Activated naive CD8-positive, alpha-beta T cell (primary cell): ENCODE results near the gene SGO1.
"Not testable (repeated sequence)": the region's sequence is repeated elsewhere in the genome, so short reads cannot be mapped to it uniquely, and the experiment has no call there.

Experiments used
- H3K27ac Mint-ChIP-seq: one replicate; pipeline ENCODE4 v1.8.0; 2021; ENCODE audit warnings: mixed read lengths
- H3K27me3 Mint-ChIP-seq: one replicate; pipeline ENCODE4 v1.8.0; 2021; ENCODE audit warnings: mixed read lengths
- H3K36me3 Mint-ChIP-seq: one replicate; pipeline ENCODE4 v1.8.0; 2021; ENCODE audit warnings: mixed read lengths
- H3K4me1 Mint-ChIP-seq: one replicate; pipeline ENCODE4 v1.8.0; 2021; ENCODE audit warnings: low read depth, mixed read lengths
- H3K4me3 Mint-ChIP-seq: one replicate; pipeline ENCODE4 v1.8.0; 2021; ENCODE audit warnings: mild to moderate bottlenecking, mixed read lengths
- H3K9me3 Mint-ChIP-seq: one replicate; pipeline ENCODE4 v1.8.0; 2021; ENCODE audit warnings: low read depth, mixed read lengths

The SGO1 gene

DNA sequence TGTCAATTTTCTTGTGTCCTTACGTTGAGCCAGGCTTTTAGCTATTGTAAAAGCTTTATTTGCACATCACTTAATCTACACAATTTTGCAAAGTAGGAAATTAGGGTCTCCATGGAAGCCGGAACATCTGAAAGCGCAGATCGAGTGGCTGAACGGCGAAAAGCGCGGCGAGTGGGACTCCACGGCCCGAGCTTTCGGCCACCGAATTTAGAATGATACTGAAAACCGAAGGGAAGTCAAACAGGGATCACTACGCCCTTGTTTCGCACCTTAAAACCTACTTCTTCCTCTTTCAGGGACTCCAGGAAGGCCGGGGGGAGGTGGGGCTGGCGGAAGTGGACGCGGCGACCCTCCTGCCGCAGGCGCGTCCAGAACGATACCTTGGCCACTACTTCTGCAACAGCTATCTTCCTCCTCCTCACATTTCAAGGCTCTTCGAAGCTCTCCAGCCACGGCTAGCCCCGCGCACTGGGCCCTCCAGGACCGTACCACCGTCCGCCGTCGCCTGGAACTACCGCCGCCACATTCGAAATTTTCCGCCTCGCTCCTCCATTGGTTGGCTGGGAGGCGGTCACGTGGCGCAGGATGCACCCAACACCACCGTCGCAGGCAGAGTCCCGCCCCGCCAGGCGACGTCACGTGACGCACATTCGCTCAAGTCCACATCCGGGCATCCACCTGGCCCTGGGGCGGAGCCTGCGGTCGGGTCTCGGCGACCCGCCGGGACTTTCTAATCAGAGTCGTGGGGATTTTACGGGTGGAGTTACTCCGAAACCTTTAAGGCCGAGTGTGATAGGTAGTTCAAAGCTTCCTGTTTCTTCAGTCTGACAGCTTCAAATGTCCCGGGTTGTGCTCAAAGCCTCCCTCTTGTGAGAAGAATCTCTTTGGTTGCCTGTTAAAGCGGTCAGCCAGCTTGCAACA lies at the start of gene SGO1:
Gene SGO1, minus strand, starts transcription at position 528 of the 921 bp plus-strand sequence. CDS start 2,179 bp downstream, outside the sequence.
- no peak within 1 kb of the TSS for H3K4me3 Mint-ChIP-seq
- no peaks in the 10 kb centered on the region for H3K27me3 Mint-ChIP-seq
- H3K9me3 Mint-ChIP-seq: no peaks in the 10 kb centered on the region
- no peaks in the 10 kb centered on the region for H3K4me1 Mint-ChIP-seq
- no peaks in the 10 kb centered on the region for H3K36me3 Mint-ChIP-seq
- no peak within 1 kb of the TSS for H3K27ac Mint-ChIP-seq

DNA sequence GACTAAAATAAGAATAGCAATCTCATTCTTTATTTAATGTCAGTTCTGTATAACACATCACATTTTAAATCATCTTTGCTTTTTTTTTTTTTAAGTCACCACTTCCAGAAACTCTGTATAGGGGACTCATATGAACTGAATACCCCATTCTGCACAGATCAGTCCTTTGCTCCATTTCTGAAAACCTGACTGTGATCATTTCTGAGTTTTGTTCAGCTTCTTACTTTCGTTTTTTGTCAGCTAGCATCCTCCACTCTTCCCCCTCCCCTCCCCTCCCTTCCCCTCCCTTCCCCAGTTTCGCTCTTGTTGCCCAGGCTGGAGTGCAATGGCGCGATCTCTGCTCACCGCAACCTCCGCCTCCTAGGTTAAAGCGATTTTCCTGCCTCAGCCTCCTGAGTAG lies 49.8 kb upstream of the SGO1 start:
- Mint-ChIP-seq H3K27ac (no peak overlapping the region), H3K27me3 (no peaks in the 10 kb centered on the region), H3K4me1 (no peaks in the 10 kb centered on the region), H3K4me3 (no peak overlapping the region), H3K36me3 (peaks cover 3% of the 10 kb centered on the region), H3K9me3 (peaks cover 3% of the 10 kb centered on the region)

- H3K36me3 Mint-ChIP-seq: peaks cover 6% of the 10 kb centered on the region
- no peaks in the 10 kb centered on the region for H3K4me1 Mint-ChIP-seq
- no peaks in the 10 kb centered on the region for H3K27me3 Mint-ChIP-seq
- H3K4me3 Mint-ChIP-seq: no peak overlapping the region
- H3K9me3 Mint-ChIP-seq: peaks cover 3% of the 10 kb centered on the region
- H3K27ac Mint-ChIP-seq: no peak overlapping the region
Observed at GRCh38 chr3:20232906-20233780, 47.1 kb upstream of the SGO1 start.

DNA sequence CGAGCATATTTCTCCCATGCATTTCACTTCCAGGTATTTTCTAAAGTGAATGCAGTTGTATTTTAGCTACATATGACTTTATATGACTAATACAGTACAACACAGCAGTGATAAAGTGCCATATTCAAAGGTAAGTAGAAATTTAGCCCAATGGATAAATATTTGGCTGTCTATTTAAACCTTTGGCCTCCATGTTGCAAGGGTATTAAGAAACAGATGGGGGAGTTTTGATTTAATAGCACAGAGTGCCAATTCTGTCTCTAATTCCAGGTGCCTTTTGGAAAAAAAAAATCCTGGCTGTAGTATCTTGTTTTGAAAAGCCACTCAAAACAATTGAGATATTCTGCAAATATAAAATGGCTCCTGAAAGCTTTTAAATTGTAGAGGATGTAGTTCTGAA lies 44.9 kb upstream of the SGO1 start:
- H3K27me3 Mint-ChIP-seq: no peaks in the 10 kb centered on the region
- no peaks in the 10 kb centered on the region for H3K9me3 Mint-ChIP-seq
- no peaks in the 10 kb centered on the region for H3K4me1 Mint-ChIP-seq
- H3K27ac Mint-ChIP-seq: no peak overlapping the region
- H3K36me3 Mint-ChIP-seq: peaks cover 3% of the 10 kb centered on the region
- no peak overlapping the region for H3K4me3 Mint-ChIP-seq

GRCh38 chr3:20225769-20226168 lies 39.8 kb upstream of the SGO1 start:
- peaks cover 7% of the 10 kb centered on the region for H3K36me3 Mint-ChIP-seq
- H3K4me3 Mint-ChIP-seq: no peak overlapping the region
- no peak overlapping the region for H3K27ac Mint-ChIP-seq
- H3K27me3 Mint-ChIP-seq: no peaks in the 10 kb centered on the region
- H3K4me1 Mint-ChIP-seq: no peaks in the 10 kb centered on the region
- H3K9me3 Mint-ChIP-seq: no peaks in the 10 kb centered on the region

- Mint-ChIP-seq H3K27me3 (no peaks in the 10 kb centered on the region), H3K4me3 (no peak overlapping the region), H3K36me3 (peaks cover 4% of the 10 kb centered on the region), H3K27ac (no peak overlapping the region), H3K9me3 (no peaks in the 10 kb centered on the region), H3K4me1 (no peaks in the 10 kb centered on the region)
Observed at GRCh38 chr3:20222274-20222673, 36.3 kb upstream of the SGO1 start.

GRCh38 chr3:20218215-20218614 lies 32.2 kb upstream of the SGO1 start:
- no peak overlapping the region for H3K27ac Mint-ChIP-seq
- no peaks in the 10 kb centered on the region for H3K9me3 Mint-ChIP-seq
- H3K4me1 Mint-ChIP-seq: no peaks in the 10 kb centered on the region
- peaks cover 8% of the 10 kb centered on the region for H3K36me3 Mint-ChIP-seq
- H3K4me3 Mint-ChIP-seq: no peak overlapping the region
- H3K27me3 Mint-ChIP-seq: no peaks in the 10 kb centered on the region

DNA sequence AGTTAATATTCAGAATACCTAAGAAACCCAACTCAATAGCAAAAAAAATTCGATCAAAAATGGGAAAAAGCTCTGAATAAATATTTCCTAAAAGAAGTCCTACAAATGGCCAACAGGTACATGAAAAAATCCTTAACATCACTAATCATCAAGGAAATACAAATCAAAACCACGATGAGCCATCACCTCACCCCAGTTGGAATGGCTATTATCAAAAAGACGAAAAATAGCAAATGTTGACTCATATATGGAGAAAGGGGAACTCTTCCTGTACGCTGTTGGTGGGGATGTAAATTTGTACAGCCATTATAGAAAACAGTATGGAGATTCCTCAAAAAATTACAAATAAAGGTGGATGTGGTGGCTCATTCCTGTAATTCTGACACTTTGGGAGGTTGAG lies 29.6 kb upstream of the SGO1 start:
- Mint-ChIP-seq H3K9me3 (no peaks in the 10 kb centered on the region), H3K4me1 (no peaks in the 10 kb centered on the region), H3K27me3 (no peaks in the 10 kb centered on the region), H3K27ac (no peak overlapping the region), H3K36me3 (peaks cover 4% of the 10 kb centered on the region), H3K4me3 (no peak overlapping the region)

DNA sequence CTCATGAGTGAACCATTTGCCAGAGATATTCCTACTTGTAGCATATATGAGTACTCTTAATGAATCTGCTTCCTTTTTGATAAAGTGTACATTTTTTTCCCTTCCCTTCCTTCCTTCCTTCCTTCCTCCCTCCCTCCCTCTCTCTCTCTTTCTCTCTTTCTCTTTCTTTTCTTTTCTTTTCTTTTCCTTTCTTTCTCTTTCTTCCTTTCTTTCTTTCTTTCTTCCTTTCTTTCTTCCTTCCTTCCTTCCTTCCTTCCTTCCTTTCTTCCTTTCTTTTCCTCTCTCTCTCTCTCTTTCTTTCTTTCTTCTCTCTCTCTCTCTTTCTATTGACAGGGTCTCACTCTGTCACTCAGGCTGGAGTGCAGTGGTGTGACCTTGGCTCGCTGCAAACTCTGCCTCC lies 27.5 kb upstream of the SGO1 start:
- not testable (repeated sequence) for H3K9me3 Mint-ChIP-seq, H3K27ac Mint-ChIP-seq, H3K4me3 Mint-ChIP-seq, H3K4me1 Mint-ChIP-seq, H3K36me3 Mint-ChIP-seq, H3K27me3 Mint-ChIP-seq

- H3K9me3 Mint-ChIP-seq, H3K4me1 Mint-ChIP-seq, H3K4me3 Mint-ChIP-seq, H3K27me3 Mint-ChIP-seq, H3K27ac Mint-ChIP-seq: not testable (repeated sequence)
- peaks cover 24% of the 10 kb centered on the region for H3K36me3 Mint-ChIP-seq
Observed at GRCh38 chr3:20207945-20208344, 21.9 kb upstream of the SGO1 start.

- H3K9me3 Mint-ChIP-seq: not testable (repeated sequence)
Observed at GRCh38 chr3:20205898-20206297, 19.9 kb upstream of the SGO1 start.

GRCh38 chr3:20201143-20201542 lies 15.1 kb upstream of the SGO1 start:
- H3K4me3 Mint-ChIP-seq: no peak overlapping the region
- H3K27me3 Mint-ChIP-seq: no peaks in the 10 kb centered on the region
- peaks cover 29% of the 10 kb centered on the region for H3K36me3 Mint-ChIP-seq
- peaks cover 4% of the 10 kb centered on the region for H3K9me3 Mint-ChIP-seq
- H3K27ac Mint-ChIP-seq: no peak overlapping the region
- peaks cover 12% of the 10 kb centered on the region for H3K4me1 Mint-ChIP-seq

More at GRCh38 chr3:20205898-20206297, 19.9 kb upstream of the SGO1 start:
- not testable (repeated sequence) for H3K27me3 Mint-ChIP-seq, H3K4me3 Mint-ChIP-seq, H3K27ac Mint-ChIP-seq, H3K4me1 Mint-ChIP-seq
- peaks cover 24% of the 10 kb centered on the region for H3K36me3 Mint-ChIP-seq

- H3K4me1 Mint-ChIP-seq: peaks cover 12% of the 10 kb centered on the region
- H3K27me3 Mint-ChIP-seq: no peaks in the 10 kb centered on the region
- no peak overlapping the region for H3K27ac Mint-ChIP-seq
- no peaks in the 10 kb centered on the region for H3K9me3 Mint-ChIP-seq
- peaks cover 22% of the 10 kb centered on the region for H3K36me3 Mint-ChIP-seq
- H3K4me3 Mint-ChIP-seq: peak overlapping the region; percentile 2
Observed at GRCh38 chr3:20197775-20198174, 11.8 kb upstream of the SGO1 start.

DNA sequence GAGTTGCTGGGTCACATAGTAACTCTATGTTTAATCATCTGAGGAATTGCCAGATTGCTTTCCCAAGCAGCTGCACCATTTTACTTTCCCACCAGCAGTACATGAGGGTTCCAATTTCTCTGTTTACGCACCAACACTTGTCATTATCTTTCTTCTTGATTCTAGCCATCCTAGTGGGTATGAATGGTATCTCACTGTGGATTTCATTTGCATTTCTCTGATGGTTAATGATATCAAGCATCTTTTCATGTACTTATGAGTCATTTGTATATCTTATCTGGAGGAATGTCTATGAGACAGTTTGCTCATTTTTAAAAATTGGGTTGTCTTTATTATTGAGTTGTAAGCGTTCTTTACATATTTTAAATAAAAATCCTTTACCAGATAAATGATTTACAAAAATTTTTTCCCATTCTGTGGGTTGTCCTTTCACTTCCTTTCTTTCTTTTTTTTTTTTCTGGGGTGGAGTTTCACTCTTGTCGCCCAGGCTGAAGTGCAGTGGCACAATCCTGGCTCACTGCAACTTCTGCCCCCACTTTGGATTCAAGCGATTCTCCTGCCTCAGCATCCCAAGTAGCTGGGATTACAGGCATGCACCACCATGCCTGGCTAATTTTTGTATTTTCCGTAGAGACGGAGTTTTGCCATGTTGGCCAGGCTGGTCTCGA lies 8.9 kb upstream of the SGO1 start:
- Mint-ChIP-seq H3K27me3 (no peaks in the 10 kb centered on the region), H3K36me3 (peaks cover 22% of the 10 kb centered on the region), H3K9me3 (no peaks in the 10 kb centered on the region), H3K27ac (no peak overlapping the region), H3K4me3 (no peak overlapping the region), H3K4me1 (peaks cover 11% of the 10 kb centered on the region)

GRCh38 chr3:20190991-20191390 lies 5.0 kb upstream of the SGO1 start:
- no peaks in the 10 kb centered on the region for H3K4me1 Mint-ChIP-seq
- H3K9me3 Mint-ChIP-seq: no peaks in the 10 kb centered on the region
- H3K27me3 Mint-ChIP-seq: no peaks in the 10 kb centered on the region
- no peak overlapping the region for H3K27ac Mint-ChIP-seq
- peaks cover 7% of the 10 kb centered on the region for H3K36me3 Mint-ChIP-seq
- no peak overlapping the region for H3K4me3 Mint-ChIP-seq
